Measurements from ENCODE around the gene VAV1. TPM values are rescaled to one million over a fixed set of nuclear protein-coding genes. Genes with fewer than 3 reads are reported as not detected.

The VAV1 gene
- total and polyA plus RNA-seq, 4 donors, result 0.60 to 13.3 (median 4.1) TPM

- no peak for DNase-seq (ENCODE audit: low spot score)
- no peak for TF ChIP-seq YY1 (IDR thresholded peaks at IDR 0.05)
- TF ChIP-seq REST (IDR thresholded peaks at IDR 0.05), result no peak
- no peak for TF ChIP-seq FOXA1 (IDR thresholded peaks at IDR 0.05)
- TF ChIP-seq FOXA2 (IDR thresholded peaks at IDR 0.05), result no peak
- no peak for TF ChIP-seq CTCF (IDR thresholded peaks at IDR 0.05; ENCODE audit: low read depth, low read length, missing input control)
- TF ChIP-seq ATF3 (IDR thresholded peaks at IDR 0.05), result no peak
- TF ChIP-seq MAX (IDR thresholded peaks at IDR 0.05), result no peak
- no peak for TF ChIP-seq HNF4G (IDR thresholded peaks at IDR 0.05)
- TF ChIP-seq RXRA (IDR thresholded peaks at IDR 0.05), result no peak
- TF ChIP-seq HNF4A (conservative IDR thresholded peaks at IDR 0.05), result no peak
- Histone ChIP-seq H3K9me3 (ENCODE audit: control insufficient read depth in 4 of 4, low read length in 3 of 4) (no peaks in the 10 kb centered on the region), H3K27me3 (ENCODE audit: control insufficient read depth in 4 of 4, insufficient read depth in 4 of 4, low read length in 3 of 4) (no peaks in the 10 kb centered on the region), H3K36me3 (ENCODE audit: control insufficient read depth in 4 of 4, insufficient read depth in 3 of 4, low read depth in 1 of 4, low read length in 3 of 4) (no peaks in the 10 kb centered on the region), H3K9ac (ENCODE audit: low read depth in 1 of 2, low read length in 2 of 2) (no peak overlapping the region), H3K4me3 (ENCODE audit: low read depth in 1 of 3, low read length in 3 of 3) (no peak overlapping the region), H3K4me1 (ENCODE audit: control insufficient read depth in 4 of 4, insufficient read depth in 4 of 4, low read length in 3 of 4) (peaks cover 0 to 5% (median 0%) of the 10 kb centered on the region in 4 donors), H3K27ac (ENCODE audit: low read depth in 1 of 2, low read length in 2 of 2) (no peak overlapping the region)
- WGBS, result 58% methylated on average over 9 of the region's 9 CpGs
Observed at GRCh38 chr19:6864325-6864940, 91.9 kb downstream of the VAV1 start.

- Histone ChIP-seq H3K36me3 (ENCODE audit: control insufficient read depth in 4 of 4, insufficient read depth in 3 of 4, low read depth in 1 of 4, low read length in 3 of 4) (no peaks in the 10 kb centered on the region), H3K4me1 (ENCODE audit: control insufficient read depth in 4 of 4, insufficient read depth in 4 of 4, low read length in 3 of 4) (peaks cover 0 to 5% (median 0%) of the 10 kb centered on the region in 4 donors), H3K9me3 (ENCODE audit: control insufficient read depth in 4 of 4, low read length in 3 of 4) (no peaks in the 10 kb centered on the region), H3K27ac (ENCODE audit: low read depth in 1 of 2, low read length in 2 of 2) (no peak overlapping the region), H3K27me3 (ENCODE audit: control insufficient read depth in 4 of 4, insufficient read depth in 4 of 4, low read length in 3 of 4) (no peaks in the 10 kb centered on the region), H3K4me3 (ENCODE audit: low read depth in 1 of 3, low read length in 3 of 3) (no peak overlapping the region), H3K9ac (ENCODE audit: low read depth in 1 of 2, low read length in 2 of 2) (no peak overlapping the region)
- 72% methylated on average over 10 of the region's 10 CpGs for WGBS
- DNase-seq (ENCODE audit: low spot score), result no peak
- TF ChIP-seq GABPA (IDR thresholded peaks at IDR 0.05 in 1 of 2, conservative IDR thresholded peaks at IDR 0.05 in 1 of 2) (no peak), FOXA2 (IDR thresholded peaks at IDR 0.05) (no peak), NR2F2 (IDR thresholded peaks at IDR 0.05) (no peak)
Observed at GRCh38 chr19:6865849-6866248, 93.3 kb downstream of the VAV1 start.

GRCh38 chr19:6866741-6867151 lies 94.2 kb downstream of the VAV1 start:
- H3K9me3 ChIP-seq (ENCODE audit: control insufficient read depth in 4 of 4, low read length in 3 of 4), result no peaks in the 10 kb centered on the region
- no peak overlapping the region for H3K27ac ChIP-seq (ENCODE audit: low read depth in 1 of 2, low read length in 2 of 2)
- no peak overlapping the region for H3K9ac ChIP-seq (ENCODE audit: low read depth in 1 of 2, low read length in 2 of 2)
- DNase-seq (ENCODE audit: low spot score), result no peak
- no peak overlapping the region for H3K4me3 ChIP-seq (ENCODE audit: low read depth in 1 of 3, low read length in 3 of 3)
- H3K27me3 ChIP-seq (ENCODE audit: control insufficient read depth in 4 of 4, insufficient read depth in 4 of 4, low read length in 3 of 4), result no peaks in the 10 kb centered on the region
- WGBS, result 68% methylated on average over 6 of the region's 6 CpGs
- H3K36me3 ChIP-seq (ENCODE audit: control insufficient read depth in 4 of 4, insufficient read depth in 3 of 4, low read depth in 1 of 4, low read length in 3 of 4), result no peaks in the 10 kb centered on the region
- peaks cover 0 to 5% (median 0%) of the 10 kb centered on the region in 4 donors for H3K4me1 ChIP-seq (ENCODE audit: control insufficient read depth in 4 of 4, insufficient read depth in 4 of 4, low read length in 3 of 4)
- no peak for TF ChIP-seq NR2F2 (IDR thresholded peaks at IDR 0.05)
- no peak for TF ChIP-seq SP1 (IDR thresholded peaks at IDR 0.05)
- TF ChIP-seq FOXA2 (IDR thresholded peaks at IDR 0.05), result no peak
- TF ChIP-seq ATF3 (IDR thresholded peaks at IDR 0.05), result no peak
- no peak for TF ChIP-seq REST (IDR thresholded peaks at IDR 0.05)
- TF ChIP-seq YY1 (IDR thresholded peaks at IDR 0.05), result no peak
- TF ChIP-seq RAD21 (IDR thresholded peaks at IDR 0.05), result no peak
- TF ChIP-seq HNF4G (IDR thresholded peaks at IDR 0.05), result no peak
- no peak for TF ChIP-seq ZBTB33 (IDR thresholded peaks at IDR 0.05)
